Activated gamma-delta T cell treated with Interleukin-2 at 50 U/mL for 16 hours (primary cell): ENCODE results near the gene IGFLR1.

ENCODE experiments used
- DNase-seq: peaks from one replicate; pipeline ENCODE4 v3.0.0-alpha.2; 2020

IGFLR1 gene

DNA sequence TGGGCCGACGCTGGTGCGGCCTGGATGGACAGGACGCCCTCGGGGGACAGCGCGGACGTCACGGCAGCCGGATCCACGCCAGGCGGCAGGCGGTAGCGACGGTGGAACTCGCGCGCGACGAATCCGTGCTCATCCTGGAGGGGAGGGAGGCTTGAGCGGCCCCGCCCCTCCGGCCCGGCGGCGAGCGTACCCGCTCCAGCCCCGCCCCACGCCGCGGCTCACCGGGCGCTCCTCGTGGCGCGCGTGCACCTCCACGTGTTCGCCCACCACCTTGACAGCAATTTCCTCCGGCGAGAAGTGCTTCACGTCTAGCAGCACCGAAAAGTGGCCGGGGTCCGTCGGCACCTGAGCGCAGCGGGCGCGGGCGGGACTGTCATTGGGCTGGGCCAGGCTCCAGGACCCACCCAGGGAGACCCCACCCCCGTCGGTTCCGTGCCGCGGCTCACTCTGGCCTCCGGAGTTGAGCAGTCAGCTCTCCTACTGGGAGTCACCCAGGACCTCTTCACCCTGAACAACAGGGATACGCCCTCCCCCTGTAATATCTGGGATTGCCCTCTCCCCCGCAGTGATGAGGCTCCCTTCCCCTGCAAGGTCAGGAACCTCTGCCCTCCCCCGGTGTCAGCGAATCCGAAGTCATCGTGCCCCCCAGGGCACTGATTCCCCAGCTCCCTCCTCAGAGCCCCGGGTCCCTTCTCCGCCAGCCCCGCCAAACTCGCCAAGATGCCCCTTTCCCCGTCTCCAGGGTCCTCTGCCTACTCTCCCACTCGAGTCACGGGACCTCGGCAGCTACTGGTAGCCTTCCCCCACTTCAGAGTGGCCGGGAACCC, 13.5 kb upstream of the IGFLR1 start:
- peak; percentile 40 for DNase-seq

- DNase-seq, result no peak
Measured at GRCh38 chr19:35755131-35755549, 12.9 kb upstream of the IGFLR1 start.

- DNase-seq, result no peak
Measured at GRCh38 chr19:35754370-35755130, 12.3 kb upstream of the IGFLR1 start.

DNA sequence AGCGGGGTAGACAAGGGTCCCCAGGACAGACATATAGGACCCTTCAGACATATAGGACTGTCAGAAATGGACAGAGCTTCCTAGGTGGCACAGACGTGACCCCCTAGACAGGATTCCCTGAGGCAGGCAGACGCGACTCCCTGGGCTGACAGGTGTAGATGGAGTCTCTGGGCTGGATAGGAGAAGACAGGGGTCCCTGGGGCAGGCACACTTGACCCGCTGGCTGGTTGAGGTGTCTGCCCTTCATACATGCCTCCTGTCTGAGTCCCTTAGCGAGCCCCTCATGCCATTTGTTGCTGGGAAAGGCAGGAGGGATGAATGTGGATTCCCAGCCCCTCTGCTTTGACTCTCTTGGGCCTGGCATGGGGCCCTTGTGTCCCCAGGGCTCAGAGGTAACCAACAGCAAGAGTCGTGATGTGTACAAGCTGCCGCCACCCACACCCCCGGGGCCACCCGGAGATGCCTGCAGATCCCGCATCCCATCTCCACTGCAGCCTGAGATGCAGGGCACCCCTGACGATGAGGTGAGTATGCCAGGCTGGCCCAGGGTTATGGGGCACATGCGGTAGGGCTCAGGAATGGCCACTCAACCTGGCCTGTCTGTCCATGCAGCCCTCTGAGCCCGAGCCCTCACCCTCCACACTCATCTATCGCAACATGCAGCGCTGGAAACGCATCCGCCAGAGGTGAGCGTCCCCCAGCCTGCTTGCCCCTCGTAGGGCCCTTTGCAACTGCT, 11.6 kb upstream of the IGFLR1 start:
- no peak for DNase-seq

GRCh38 chr19:35752746-35753350, 10.6 kb upstream of the IGFLR1 start:
- no peak for DNase-seq

- no peak for DNase-seq
Measured at GRCh38 chr19:35751839-35752745, 9.8 kb upstream of the IGFLR1 start.

DNA sequence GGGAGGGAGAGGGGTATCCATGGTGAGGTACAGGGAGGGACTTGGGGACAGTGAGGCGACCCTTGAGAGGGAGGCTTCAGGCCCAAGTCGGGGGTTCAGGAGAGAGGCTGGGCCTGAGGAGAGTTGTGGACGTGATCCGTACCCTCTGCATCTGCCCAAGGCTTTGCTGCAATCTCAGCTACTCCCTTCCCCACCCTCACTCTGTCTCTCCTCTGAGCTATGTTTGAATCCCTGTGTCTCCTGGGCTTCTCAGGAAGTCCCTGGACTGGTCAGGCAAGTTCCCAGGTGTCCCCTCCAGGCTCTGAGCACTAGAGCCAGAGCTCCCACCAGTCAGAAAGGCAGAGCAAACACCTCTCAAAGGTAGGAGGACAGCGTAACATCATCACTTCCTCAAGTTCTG, 7.9 kb upstream of the IGFLR1 start:
- no peak for DNase-seq

- peak; percentile 98 for DNase-seq
Measured at GRCh38 chr19:35748106-35749020, 6.1 kb upstream of the IGFLR1 start, which contains the start of gene LIN37. TSS of gene LIN37 (plus strand) at chr19:35748576. CDS start at chr19:35748725, 149 bp downstream.

GRCh38 chr19:35746531-35746930, 4.3 kb upstream of the IGFLR1 start:
- DNase-seq, result no peak

- no peak for DNase-seq
Measured at GRCh38 chr19:35746087-35746462, 3.8 kb upstream of the IGFLR1 start.

- DNase-seq, result peak; percentile 96
Measured at GRCh38 chr19:35745328-35746086, 3.3 kb upstream of the IGFLR1 start, which contains the start of the genes PSENEN and U2AF1L4. TSS of gene PSENEN (plus strand) at chr19:35745651. CDS start at chr19:35745931, 280 bp downstream. TSS of gene U2AF1L4 (minus strand) at chr19:35745418. CDS start at chr19:35745391, 27 bp downstream.

DNA sequence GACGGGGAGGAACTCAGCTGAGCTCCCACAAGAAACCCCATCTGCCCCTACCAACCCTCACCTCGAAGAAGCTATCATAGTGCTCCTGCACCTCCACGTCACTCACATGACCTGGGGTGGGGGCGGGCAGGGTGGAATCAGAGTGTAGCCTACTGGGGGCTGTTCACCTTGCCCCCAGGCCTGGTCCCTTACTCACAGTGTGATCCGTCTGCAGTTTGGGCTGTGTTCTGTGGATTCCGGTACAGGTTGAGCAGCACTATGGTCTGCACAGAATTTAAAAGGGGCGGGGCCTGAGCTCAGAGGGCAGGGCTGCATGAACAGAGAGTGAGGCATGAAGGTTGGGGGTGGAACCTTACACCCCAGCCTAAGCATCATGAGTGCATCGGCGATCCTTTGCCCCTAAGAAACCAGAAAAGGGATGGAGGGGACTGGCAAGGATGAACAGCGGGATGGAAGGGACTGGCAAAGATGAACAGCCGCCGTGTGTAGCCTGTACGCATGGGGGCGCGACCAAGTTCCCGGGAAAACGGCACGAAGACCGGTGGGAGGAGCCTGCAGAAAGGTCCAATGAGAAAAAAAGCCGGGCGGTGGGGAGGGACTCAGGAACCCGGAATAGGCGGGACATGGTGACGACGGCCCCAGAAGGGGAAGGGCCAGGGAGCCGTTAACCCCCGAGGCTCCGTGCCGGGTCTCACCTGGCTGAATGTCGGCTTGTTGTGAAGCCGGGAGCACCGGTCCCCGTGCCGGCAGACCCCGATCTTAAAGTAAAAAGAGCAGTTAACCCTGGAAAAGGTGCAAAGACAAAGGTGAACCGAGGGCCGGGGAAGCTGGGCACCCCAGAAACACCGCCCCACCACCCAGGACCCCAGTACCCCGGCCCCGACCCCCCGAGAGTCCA, 2.4 kb upstream of the IGFLR1 start:
- peak; percentile 91 for DNase-seq

GRCh38 chr19:35743640-35744429, 1.6 kb upstream of the IGFLR1 start:
- DNase-seq, result no peak

- no peak for DNase-seq
Measured at GRCh38 chr19:35741203-35741515, 1.1 kb downstream of the IGFLR1 start.

DNA sequence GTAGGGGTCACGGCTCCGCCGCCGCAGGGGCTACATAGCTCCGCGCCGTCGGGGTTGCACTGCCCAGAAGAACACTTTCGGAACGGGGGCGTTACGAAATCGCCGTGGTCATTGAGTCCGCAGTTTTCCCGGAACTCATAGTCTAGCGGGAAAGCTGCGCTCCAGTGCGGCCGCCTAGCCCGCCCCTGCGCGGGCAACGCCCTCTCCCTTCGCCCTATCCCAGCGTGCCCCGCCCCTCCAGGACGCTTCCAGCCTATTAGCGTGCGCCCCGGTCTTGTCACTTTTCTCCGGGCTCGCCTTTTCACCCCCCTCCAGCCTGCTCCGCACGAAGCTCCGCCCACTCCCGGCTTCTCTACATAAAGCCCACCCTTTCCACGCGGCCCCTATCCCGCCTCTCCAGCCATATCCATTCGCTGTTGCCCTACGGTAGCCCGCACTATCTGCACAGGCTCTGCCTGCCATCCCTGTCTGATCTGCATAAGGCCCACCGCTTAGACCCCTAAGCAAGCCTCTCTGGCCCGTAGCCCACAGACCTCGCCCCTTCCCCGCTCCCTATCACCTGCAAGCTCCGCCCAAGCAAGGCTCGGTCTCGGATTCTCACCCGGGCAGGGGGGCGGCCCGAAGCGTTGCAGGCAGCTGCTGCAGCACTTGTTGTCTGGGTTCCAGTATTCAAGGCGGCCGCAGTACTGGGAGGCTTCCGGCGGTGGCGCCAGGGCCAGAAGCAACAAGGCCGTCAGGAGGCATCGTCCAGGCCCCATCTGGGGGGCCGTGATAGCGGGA, 1.6 kb downstream of the IGFLR1 start:
- peak; percentile 96 for DNase-seq

GRCh38 chr19:35740108-35740422, 2.2 kb downstream of the IGFLR1 start:
- DNase-seq, result no peak
